Measurements from ENCODE around the gene MED13L.

- TF ChIP-seq REST (IDR thresholded peaks at IDR 0.05) (no peak), CTCF (IDR thresholded peaks at IDR 0.05; ENCODE audit: low read depth, low read length, missing input control) (no peak), SP1 (IDR thresholded peaks at IDR 0.05) (no peak), TAF1 (conservative IDR thresholded peaks at IDR 0.05) (no peak), NR2F2 (IDR thresholded peaks at IDR 0.05) (no peak), YY1 (IDR thresholded peaks at IDR 0.05) (no peak), RXRA (IDR thresholded peaks at IDR 0.05) (no peak), JUND (IDR thresholded peaks at IDR 0.05) (no peak), EGR1 (IDR thresholded peaks at IDR 0.05; ENCODE audit: low read depth in 2 of 2) (no peak), MAX (IDR thresholded peaks at IDR 0.05) (no peak), GABPA (IDR thresholded peaks at IDR 0.05 in 1 of 2, conservative IDR thresholded peaks at IDR 0.05 in 1 of 2) (no peak), ATF3 (IDR thresholded peaks at IDR 0.05) (no peak), ZBTB33 (IDR thresholded peaks at IDR 0.05) (no peak)
Observed at GRCh38 chr12:116204785-116205184, 72.7 kb downstream of the MED13L start.
